Motor neuron (in vitro differentiated cells): ENCODE results near the gene MAGEB18. TPM values are rescaled to one million over a fixed set of nuclear protein-coding genes. Genes with fewer than 3 reads are reported as not detected.
A peak's percentile ranks its signal among the peaks of the same experiment; 100 is the strongest.

Experiments
- ATAC-seq, 8 experiments: fragments of 200-7000 bp; cut with Tn5 transposase; replicated peaks in 6 of 8; 2 replicates each; pipeline ENCODE4 v1.8.0; 2021; ENCODE audit warnings: mild to moderate bottlenecking in 8 of 8, moderate library complexity in 8 of 8
- H3K27ac ChIP-seq, 2 donors: fragments of 250-450 bp; sonication (Bioruptor Pico); 2 replicates each; pipeline ENCODE4 v1.9.0; 2021; ENCODE audit warnings: antibody characterized with exemption in 2 of 2, mild to moderate bottlenecking in 2 of 2, moderate library complexity in 1 of 2
- H3K4me1 ChIP-seq, 2 donors: fragments of 250-450 bp; sonication (Bioruptor Pico); replicated peaks in 1 of 2; 2 replicates each; pipeline ENCODE4 v1.6.1; 2021; ENCODE audit warnings: antibody characterized with exemption in 2 of 2, mild to moderate bottlenecking in 2 of 2, moderate library complexity in 1 of 2
- H3K4me3 ChIP-seq, 5 donors: fragments of 250-450 bp; sonication (Bioruptor Pico); 2 replicates each; pipeline ENCODE4 v1.9.0; 2021; ENCODE audit warnings: antibody characterized with exemption in 5 of 5, mild to moderate bottlenecking in 5 of 5, moderate library complexity in 4 of 5
- WGBS, 10 experiments: fragments of 450-650 bp; shearing (Covaris generic); methylation state at CpG; one replicate each; pipeline ENCODE4 v1.0.0; 2022; 5-methylcytosine and 5-hydroxymethylcytosine counted together
- in situ Hi-C, 9 experiments: fragments of 400-800 bp; cut with MboI; loops; one replicate each; pipeline ENCODE4 v1.15.0; 2021; ENCODE audit warnings: low sequenced_read_pairs in 9 of 9, low pct_unique_long_range_greater_than_20kb in 2 of 9; ENCODE audit not compliant: unreplicated experiment in 9 of 9
- total RNA-seq, 8 experiments: library from RNA; unstranded; fragments of 300-600 nt; gene quantifications; 2 replicates each; pipeline versions ENCODE4 v1.2.3 to v1.2.4, GENCODE V29; 2022

MAGEB18 gene
- total RNA-seq, result not detected

DNA sequence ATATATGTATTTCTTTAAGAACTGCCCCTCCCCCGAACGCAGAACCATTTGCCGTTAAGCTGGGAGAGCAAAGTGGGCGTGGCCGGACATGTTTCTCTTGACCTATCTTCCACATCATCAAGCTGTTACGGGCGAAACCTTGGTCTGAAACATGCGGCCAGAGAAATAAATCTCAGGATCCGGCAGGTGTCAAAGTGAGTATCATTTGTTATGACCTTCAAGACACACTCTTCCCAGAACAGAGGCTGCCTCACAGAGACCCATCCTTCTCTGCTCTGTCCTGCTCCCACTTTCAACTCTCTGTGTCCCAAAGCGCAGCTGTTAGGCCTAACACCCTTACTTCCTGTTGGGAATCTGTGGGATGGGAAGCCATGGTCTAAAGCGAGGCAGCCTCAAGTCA is at the start of gene MAGEB18:
TSS of gene MAGEB18 (plus strand) at position 70 of the 400 bp plus-strand sequence. CDS start 643 bp downstream, outside the sequence.
- peak in 4 of 8 experiments; percentile 50 to 83 (median 78) for ATAC-seq
- H3K4me3 ChIP-seq, result no peak within 1 kb of the TSS
- in situ Hi-C loops, result no loop called here
- no peaks in the 10 kb centered on the region for H3K4me1 ChIP-seq
- H3K27ac ChIP-seq, result no peak within 1 kb of the TSS
- 43 to 61% methylated on average over 4 to 11 of the region's 11 CpGs; no CpG with 5 or more reads in 8 of the 10 experiments for WGBS, 10 experiments

GRCh38 chrX:26100421-26100920 is 37.7 kb upstream of the MAGEB18 start:
- no peak overlapping the region for H3K27ac ChIP-seq
- in situ Hi-C loops, result no loop called here
- ATAC-seq, result peak in 4 of 8 experiments; percentile 33 to 50 (median 44)
- WGBS, 10 experiments, result 0 to 83% (median 20%) methylated on average over 1 to 3 of the region's 3 CpGs; no CpG with 5 or more reads in 3 of the 10 experiments
- H3K4me3 ChIP-seq, result no peak overlapping the region
- H3K4me1 ChIP-seq, result no peaks in the 10 kb centered on the region

GRCh38 chrX:26109142-26109541 is 29.0 kb upstream of the MAGEB18 start:
- ATAC-seq, result no peak
- 40 to 100% (median 100%) methylated on average over 1 of the region's 1 CpG; no CpG with 5 or more reads in 7 of the 10 experiments for WGBS, 10 experiments
- H3K27ac ChIP-seq, result no peak overlapping the region
- no peak overlapping the region for H3K4me3 ChIP-seq
- no peaks in the 10 kb centered on the region for H3K4me1 ChIP-seq
- in situ Hi-C loops, result no loop called here

DNA sequence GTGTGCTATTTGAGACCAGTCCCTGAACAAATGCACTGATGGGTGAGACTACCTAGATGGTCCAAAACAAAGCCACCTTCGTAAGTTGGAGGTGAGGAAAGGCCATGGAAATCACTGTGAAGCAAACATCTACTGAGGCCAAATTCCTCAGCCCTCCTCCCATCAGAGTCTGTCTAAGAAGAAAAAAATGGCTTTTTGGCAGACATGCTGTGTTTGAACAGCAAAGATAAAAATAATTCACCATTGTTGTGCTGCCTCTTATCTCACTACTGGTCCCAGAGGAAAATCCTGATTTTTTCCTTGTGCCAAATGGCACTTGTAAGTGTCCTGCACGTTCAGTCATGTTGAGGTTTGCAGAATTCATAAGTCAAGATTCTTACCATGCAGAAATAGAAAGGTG is 7.9 kb downstream of the MAGEB18 start:
- Histone ChIP-seq H3K27ac (no peak overlapping the region), H3K4me3 (no peak overlapping the region), H3K4me1 (no peaks in the 10 kb centered on the region)
- WGBS, 10 experiments, result 20 to 83% (median 60%) methylated on average over 1 of the region's 2 CpGs; no CpG with 5 or more reads in 7 of the 10 experiments
- in situ Hi-C loops, result no loop called here
- no peak for ATAC-seq

GRCh38 chrX:26160301-26160700 is 22.2 kb downstream of the MAGEB18 start, which contains the start of gene MAGEB6B:
Gene MAGEB6B (plus strand): TSS chrX:26160601. CDS start chrX:26160601, 0 bp downstream.
- no peaks in the 10 kb centered on the region for H3K4me1 ChIP-seq
- no peak for ATAC-seq
- no peak within 1 kb of the TSS for H3K4me3 ChIP-seq
- WGBS, 10 experiments, result 77% methylated on average over 6 of the region's 10 CpGs; no CpG with 5 or more reads in 9 of the 10 experiments
- in situ Hi-C loops, result no loop called here
- no peak within 1 kb of the TSS for H3K27ac ChIP-seq

Other genes starting within 250 kb of the MAGEB18 start
- not detected for gene MAGEB6B, start 22.3 kb downstream of the MAGEB18 start, total RNA-seq
- gene MAGEB6, start 54.1 kb downstream of the MAGEB18 start, total RNA-seq, result under 1 TPM in 2 of 8 experiments, not detected in 6; 0.09 to 0.28 TPM
- gene MAGEB5, start 77.8 kb downstream of the MAGEB18 start, total RNA-seq, result not detected